Esophagus muscularis mucosa (tissue), 3 donors: ENCODE results near the gene C1orf52.

Source experiments
- POLR2A ChIP-seq: fragments of 450-650 bp; IDR thresholded peaks from one replicate; pipeline ENCODE4 v1.6.1; 2017; ENCODE audit warnings: antibody characterized with exemption, moderate library complexity, mild to moderate bottlenecking, low read depth
- POLR2AphosphoS5 ChIP-seq, 2 donors: sonication (generic); formaldehyde crosslinking; IDR thresholded peaks; one replicate each; pipeline ENCODE4 v1.6.1; 2017; ENCODE audit warnings: antibody characterized with exemption in 2 of 2
- TF ChIP-seq, protein P1 (sequence below), 3 experiments: fragments of 200-600 bp in 2 of 3; fragments of 450-650 bp in 1 of 3; sonication (generic) in 2 of 3; IDR thresholded peaks; one replicate each; pipeline ENCODE4 v1.5.1; 2017 to 2019; ENCODE audit warnings: antibody characterized with exemption in 3 of 3, mild to moderate bottlenecking in 2 of 3, moderate library complexity in 1 of 3

DNA sequence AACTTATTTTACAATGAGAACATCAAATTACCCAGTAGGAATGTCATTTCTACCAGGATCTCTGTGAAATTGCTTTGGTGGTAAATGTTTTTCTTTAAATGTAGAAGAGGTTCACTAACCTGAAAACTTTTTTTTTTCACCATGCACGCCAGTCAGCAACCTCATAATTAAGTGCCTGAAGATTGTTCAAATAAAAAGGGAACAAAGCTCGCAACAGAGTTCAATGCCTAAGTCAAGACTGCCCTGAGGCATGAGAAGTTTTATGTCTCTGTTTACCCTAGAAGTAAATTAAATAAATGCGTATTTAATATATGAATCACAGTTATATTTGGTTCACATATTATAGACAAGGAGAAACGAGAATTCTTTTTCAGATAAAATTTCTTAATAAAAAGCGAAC lies 44.8 kb downstream of the C1orf52 start:
- TF ChIP-seq, protein P1, sequence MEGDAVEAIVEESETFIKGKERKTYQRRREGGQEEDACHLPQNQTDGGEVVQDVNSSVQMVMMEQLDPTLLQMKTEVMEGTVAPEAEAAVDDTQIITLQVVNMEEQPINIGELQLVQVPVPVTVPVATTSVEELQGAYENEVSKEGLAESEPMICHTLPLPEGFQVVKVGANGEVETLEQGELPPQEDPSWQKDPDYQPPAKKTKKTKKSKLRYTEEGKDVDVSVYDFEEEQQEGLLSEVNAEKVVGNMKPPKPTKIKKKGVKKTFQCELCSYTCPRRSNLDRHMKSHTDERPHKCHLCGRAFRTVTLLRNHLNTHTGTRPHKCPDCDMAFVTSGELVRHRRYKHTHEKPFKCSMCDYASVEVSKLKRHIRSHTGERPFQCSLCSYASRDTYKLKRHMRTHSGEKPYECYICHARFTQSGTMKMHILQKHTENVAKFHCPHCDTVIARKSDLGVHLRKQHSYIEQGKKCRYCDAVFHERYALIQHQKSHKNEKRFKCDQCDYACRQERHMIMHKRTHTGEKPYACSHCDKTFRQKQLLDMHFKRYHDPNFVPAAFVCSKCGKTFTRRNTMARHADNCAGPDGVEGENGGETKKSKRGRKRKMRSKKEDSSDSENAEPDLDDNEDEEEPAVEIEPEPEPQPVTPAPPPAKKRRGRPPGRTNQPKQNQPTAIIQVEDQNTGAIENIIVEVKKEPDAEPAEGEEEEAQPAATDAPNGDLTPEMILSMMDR (IDR thresholded peaks at IDR 0.05), result no peak
- no peak for TF ChIP-seq POLR2A
- TF ChIP-seq POLR2AphosphoS5 (IDR thresholded peaks at IDR 0.05), result no peak
